BLaER1 (cell line): ENCODE measurements around the gene MYLK.

Source experiments
- H3K27ac ChIP-seq: shearing (Covaris generic); formaldehyde crosslinking; 2 replicates; pipeline ENCODE4 v1.8.1; 2022
- H3K27me3 ChIP-seq: shearing (Covaris generic); formaldehyde crosslinking; 2 replicates; pipeline ENCODE4 v1.8.1; 2022
- H3K36me3 ChIP-seq: shearing (Covaris generic); formaldehyde crosslinking; 2 replicates; pipeline ENCODE4 v1.8.1; 2022
- H3K4me1 ChIP-seq: shearing (Covaris generic); formaldehyde crosslinking; 2 replicates; pipeline ENCODE4 v1.8.1; 2022
- H3K4me2 ChIP-seq: shearing (Covaris generic); formaldehyde crosslinking; 2 replicates; pipeline ENCODE4 v1.8.1; 2022
- H3K4me3 ChIP-seq: shearing (Covaris generic); formaldehyde crosslinking; 2 replicates; pipeline ENCODE4 v1.8.1; 2022
- H3K9ac ChIP-seq: shearing (Covaris generic); formaldehyde crosslinking; 2 replicates; pipeline ENCODE4 v1.8.1; 2022
- H3K9me3 ChIP-seq: shearing (Covaris generic); formaldehyde crosslinking; 2 replicates; pipeline ENCODE4 v1.8.1; 2022
- H4K20me1 ChIP-seq: shearing (Covaris generic); formaldehyde crosslinking; 2 replicates; pipeline ENCODE4 v1.8.1; 2022
- Cebpa-rat ChIP-seq: shearing (Covaris generic); IDR thresholded peaks from 2 replicates; pipeline ENCODE4 v1.8.1; 2022

Gene MYLK

GRCh38 chr3:123773681-123774431, 110.3 kb downstream of the MYLK start:
- H4K20me1 ChIP-seq = peaks cover 7% of the 10 kb centered on the region; the same call in 1 of the 2 replicates
- H3K27me3 ChIP-seq = no peaks in the 10 kb centered on the region
- peaks cover 11% of the 10 kb centered on the region for H3K4me1 ChIP-seq
- H3K4me2 ChIP-seq = no peak overlapping the region
- H3K9me3 ChIP-seq = no peaks in the 10 kb centered on the region
- peaks cover 42% of the 10 kb centered on the region for H3K36me3 ChIP-seq
- H3K9ac ChIP-seq = no peak overlapping the region
- H3K27ac ChIP-seq = no peak overlapping the region
- H3K4me3 ChIP-seq = no peak overlapping the region
- no peak for TF ChIP-seq Cebpa-rat

- H4K20me1 ChIP-seq = peaks cover 29% of the 10 kb centered on the region
- H3K4me2 ChIP-seq = no peak overlapping the region
- H3K27ac ChIP-seq = no peak overlapping the region
- no peak for TF ChIP-seq Cebpa-rat
- H3K36me3 ChIP-seq = peaks cover 14% of the 10 kb centered on the region
- H3K9me3 ChIP-seq = 0 out of 2 replicates have a peak, but pooled peaks cover 3% of the 10 kb centered on the region
- H3K9ac ChIP-seq = no peak overlapping the region
- H3K4me3 ChIP-seq = no peak overlapping the region
- H3K4me1 ChIP-seq = peaks cover 50% of the 10 kb centered on the region
- H3K27me3 ChIP-seq = no peaks in the 10 kb centered on the region
These were observed 114.8 kb downstream of the MYLK start for GRCh38 chr3:123769356-123769743.

DNA sequence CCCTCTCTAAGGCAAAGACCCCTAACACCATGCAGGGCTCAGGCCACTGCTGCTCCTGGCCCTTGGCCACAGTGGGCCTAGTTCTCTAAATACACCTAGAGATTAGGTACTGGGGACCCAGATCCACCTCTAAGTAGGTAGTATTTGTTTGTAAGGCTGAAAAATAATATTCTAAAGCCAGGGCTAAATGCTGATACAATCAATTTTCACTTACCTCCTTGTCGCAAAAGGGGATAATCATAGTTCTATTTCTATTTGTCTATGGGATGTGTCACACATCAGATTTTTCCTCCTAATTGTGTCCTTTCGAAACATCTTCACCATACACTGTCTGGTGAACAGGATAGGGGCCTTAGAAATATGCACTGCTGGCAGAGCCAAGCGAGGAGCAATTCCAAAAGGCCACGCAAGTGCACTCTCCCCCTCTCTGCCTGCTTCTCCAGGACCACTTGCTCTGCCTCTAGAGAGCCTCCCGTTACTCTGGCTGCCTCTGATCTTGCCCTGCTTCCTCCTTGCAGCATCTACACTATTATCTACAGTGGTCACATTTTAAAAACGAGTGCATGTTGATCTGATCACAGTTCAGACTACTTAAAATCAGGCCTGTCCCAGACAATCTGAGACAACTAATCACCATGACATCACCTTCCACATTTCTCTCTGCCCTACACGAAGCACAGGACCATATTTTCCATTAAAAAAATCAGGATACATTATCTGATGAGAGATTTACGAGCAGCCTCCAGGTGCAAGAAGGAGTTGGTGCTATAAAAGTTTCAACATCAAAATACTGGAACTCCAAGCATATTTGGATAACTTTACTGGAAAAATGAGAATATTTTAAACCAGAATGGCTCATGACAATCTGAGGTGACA, 115.4 kb downstream of the MYLK start:
- H3K9me3 ChIP-seq = 0 out of 2 replicates have a peak, but pooled peaks cover 7% of the 10 kb centered on the region
- no peak for TF ChIP-seq Cebpa-rat
- H3K27ac ChIP-seq = 0 out of 2 replicates have a peak overlapping the region, but pooled peaks have one; percentile 35
- no peak overlapping the region for H3K4me3 ChIP-seq
- H3K27me3 ChIP-seq = no peaks in the 10 kb centered on the region
- H3K36me3 ChIP-seq = peaks cover 12% of the 10 kb centered on the region
- H3K9ac ChIP-seq = 0 out of 2 replicates have a peak overlapping the region, but pooled peaks have one; percentile 1
- H3K4me2 ChIP-seq = peak overlapping the region; percentile 70
- peaks cover 25% of the 10 kb centered on the region for H4K20me1 ChIP-seq
- H3K4me1 ChIP-seq = peaks cover 56% of the 10 kb centered on the region

DNA sequence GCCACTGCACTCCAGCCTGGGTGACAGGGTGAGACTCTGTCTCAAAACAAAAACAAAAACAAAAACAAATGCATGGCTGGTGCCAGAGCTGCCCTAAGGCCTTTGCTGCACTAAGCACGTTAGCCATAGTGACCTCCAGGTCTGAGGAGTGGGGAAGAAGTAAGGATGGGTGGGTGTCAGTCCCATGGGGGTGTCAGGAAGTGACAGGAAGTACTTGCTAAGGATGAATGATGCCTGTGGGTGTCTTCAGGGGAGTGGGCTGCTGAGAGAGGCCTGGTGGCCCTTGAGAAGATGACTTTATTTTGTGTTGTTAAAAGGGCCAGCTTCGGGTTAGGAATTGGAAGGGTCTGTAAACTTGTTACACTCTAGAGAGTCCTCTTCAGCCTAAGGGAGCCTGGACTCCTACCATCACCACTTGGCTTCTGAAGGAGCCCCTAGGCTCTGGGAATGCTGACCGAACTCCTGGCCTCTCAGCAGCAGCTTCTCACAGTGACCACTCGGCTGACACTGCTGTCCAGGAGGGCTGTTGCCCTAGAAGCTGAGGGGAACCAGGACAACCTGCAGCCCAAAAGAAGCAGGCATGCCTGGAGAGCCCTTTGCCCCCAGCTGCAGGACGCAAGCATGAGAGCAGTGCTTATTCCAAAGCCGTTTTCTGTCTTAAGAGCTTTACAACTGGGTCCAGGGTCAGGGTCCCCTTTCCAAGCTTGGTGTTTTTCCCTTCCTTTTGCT, 116.4 kb downstream of the MYLK start:
- Histone ChIP-seq H3K27me3 (no peaks in the 10 kb centered on the region), H3K27ac (peak overlapping the region; percentile 35; the same call in 1 of the 2 replicates), H3K9me3 (0 out of 2 replicates have a peak, but pooled peaks cover 7% of the 10 kb centered on the region), H3K36me3 (peaks cover 8% of the 10 kb centered on the region), H3K4me1 (peaks cover 56% of the 10 kb centered on the region), H3K4me3 (no peak overlapping the region), H4K20me1 (peaks cover 22% of the 10 kb centered on the region), H3K4me2 (peak overlapping the region; percentile 70), H3K9ac (0 out of 2 replicates have a peak overlapping the region, but pooled peaks have one; percentile 1)
- no peak for TF ChIP-seq Cebpa-rat

GRCh38 chr3:123767009-123767372, 117.1 kb downstream of the MYLK start:
- Histone ChIP-seq H3K9me3 (0 out of 2 replicates have a peak, but pooled peaks cover 7% of the 10 kb centered on the region), H3K9ac (no peak overlapping the region), H3K4me2 (peak overlapping the region; percentile 70), H3K36me3 (peaks cover 14% of the 10 kb centered on the region), H3K27me3 (no peaks in the 10 kb centered on the region), H4K20me1 (peaks cover 22% of the 10 kb centered on the region), H3K4me1 (peaks cover 56% of the 10 kb centered on the region), H3K27ac (peak overlapping the region; percentile 42; the same call in 1 of the 2 replicates), H3K4me3 (no peak overlapping the region)
- no peak for TF ChIP-seq Cebpa-rat

- H3K4me1 ChIP-seq = peaks cover 56% of the 10 kb centered on the region
- H3K9me3 ChIP-seq = 0 out of 2 replicates have a peak, but pooled peaks cover 7% of the 10 kb centered on the region
- peak overlapping the region; percentile 70 for H3K4me2 ChIP-seq
- no peaks in the 10 kb centered on the region for H3K27me3 ChIP-seq
- peak overlapping the region; percentile 42 for H3K27ac ChIP-seq
- no peak overlapping the region for H3K9ac ChIP-seq
- H4K20me1 ChIP-seq = peaks cover 22% of the 10 kb centered on the region
- no peak overlapping the region for H3K4me3 ChIP-seq
- no peak for TF ChIP-seq Cebpa-rat
- peaks cover 14% of the 10 kb centered on the region for H3K36me3 ChIP-seq
These were observed 117.7 kb downstream of the MYLK start for GRCh38 chr3:123766193-123767008.

GRCh38 chr3:123765475-123766128, 118.5 kb downstream of the MYLK start:
- TF ChIP-seq Cebpa-rat = no peak
- H3K36me3 ChIP-seq = peaks cover 14% of the 10 kb centered on the region
- H3K4me1 ChIP-seq = peaks cover 63% of the 10 kb centered on the region
- H4K20me1 ChIP-seq = peaks cover 22% of the 10 kb centered on the region
- no peak overlapping the region for H3K27ac ChIP-seq
- H3K27me3 ChIP-seq = no peaks in the 10 kb centered on the region
- H3K9me3 ChIP-seq = 0 out of 2 replicates have a peak, but pooled peaks cover 7% of the 10 kb centered on the region
- peak overlapping the region; percentile 70 for H3K4me2 ChIP-seq
- H3K4me3 ChIP-seq = no peak overlapping the region
- H3K9ac ChIP-seq = no peak overlapping the region

DNA sequence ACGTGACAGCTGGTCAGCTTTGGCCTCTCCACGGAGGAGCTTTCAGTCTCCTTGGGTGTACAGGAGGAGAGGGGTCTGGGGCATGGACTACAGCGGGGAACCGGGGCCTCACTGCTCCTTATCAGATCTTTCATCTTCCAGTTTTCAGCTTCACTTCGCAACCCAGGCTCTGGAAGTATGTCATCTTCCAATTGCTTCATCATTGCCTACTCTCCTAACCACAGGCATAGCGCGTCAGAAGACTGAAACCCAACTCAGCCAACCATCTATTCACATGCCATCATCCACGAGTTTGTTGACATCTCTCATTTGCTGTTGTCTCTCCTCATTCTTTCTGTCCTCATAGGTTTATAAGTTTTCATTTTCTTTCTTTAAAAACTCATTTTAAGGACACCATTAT, 119.5 kb downstream of the MYLK start:
- no peak for TF ChIP-seq Cebpa-rat
- Histone ChIP-seq H3K9ac (no peak overlapping the region), H3K36me3 (peaks cover 14% of the 10 kb centered on the region), H3K4me2 (peak overlapping the region; percentile 70), H3K4me1 (peaks cover 72% of the 10 kb centered on the region), H3K4me3 (no peak overlapping the region), H4K20me1 (peaks cover 23% of the 10 kb centered on the region), H3K27me3 (no peaks in the 10 kb centered on the region), H3K27ac (no peak overlapping the region), H3K9me3 (0 out of 2 replicates have a peak, but pooled peaks cover 7% of the 10 kb centered on the region)
